OCI-LY1 (cell line): ENCODE data around the gene NOTCH2NLA.
"Not testable (repeated sequence)": the region's sequence is repeated elsewhere in the genome, so short reads cannot be mapped to it uniquely, and the experiment has no call there.

Experiments used
- H2AFZ ChIP-seq: fragments of 200-600 bp; sonication (generic), shearing (Covaris generic); 2 replicates; pipeline ENCODE4 v1.6.0; 2014; ENCODE audit warnings: antibody characterized with exemption, mild to moderate bottlenecking, low read length
- H3F3A ChIP-seq: fragments of 200-600 bp; sonication (generic), shearing (Covaris generic); 2 replicates; pipeline ENCODE4 v1.6.0; 2014; ENCODE audit warnings: mild to moderate bottlenecking, antibody characterized with exemption, low read length, moderate library complexity; ENCODE audit not compliant: insufficient read depth
- H3K27ac ChIP-seq: fragments of 200-600 bp; sonication (generic); 2 replicates; pipeline ENCODE4 v1.5.1; 2014; ENCODE audit warnings: low read length, mixed run types, mild to moderate bottlenecking, low read depth; ENCODE audit not compliant: poor library complexity, severe bottlenecking
- H3K27me3 ChIP-seq: fragments of 200-600 bp; sonication (generic); 2 replicates; pipeline ENCODE4 v1.6.0; 2014; ENCODE audit warnings: antibody characterized with exemption, mild to moderate bottlenecking, low read length, moderate library complexity; ENCODE audit not compliant: insufficient read depth
- H3K36me3 ChIP-seq: fragments of 200-600 bp; sonication (generic); 2 replicates; pipeline ENCODE4 v1.6.1; 2014; ENCODE audit warnings: mild to moderate bottlenecking, antibody characterized with exemption, low read length, moderate library complexity, mixed read lengths; ENCODE audit not compliant: insufficient read depth
- H3K4me1 ChIP-seq: fragments of 200-600 bp; sonication (generic); 2 replicates; pipeline ENCODE4 v1.5.1; 2014; ENCODE audit warnings: mild to moderate bottlenecking, low read length, moderate library complexity; ENCODE audit not compliant: insufficient read depth, severe bottlenecking
- H3K4me2 ChIP-seq: fragments of 200-600 bp; sonication (generic), shearing (Covaris generic); 2 replicates; pipeline ENCODE4 v1.6.1; 2014; ENCODE audit warnings: low read length
- H3K4me3 ChIP-seq: fragments of 200-600 bp; sonication (generic); 2 replicates; pipeline ENCODE4 v1.5.1; 2014; ENCODE audit warnings: low read length, low read depth, mild to moderate bottlenecking, mixed read lengths; ENCODE audit not compliant: poor library complexity, severe bottlenecking
- H3K79me2 ChIP-seq: fragments of 200-600 bp; shearing (Covaris generic); 2 replicates; pipeline ENCODE4 v1.6.1; 2016; ENCODE audit warnings: mixed run types, low read length, mixed read lengths; ENCODE audit not compliant: insufficient read depth
- H3K9ac ChIP-seq: fragments of 200-600 bp; sonication (generic), shearing (Covaris generic); 2 replicates; pipeline ENCODE4 v1.6.1; 2014; ENCODE audit warnings: mild to moderate bottlenecking, low read length, mixed read lengths
- H3K9me2 ChIP-seq: fragments of 200-600 bp; sonication (generic), shearing (Covaris generic); 2 replicates; pipeline ENCODE4 v1.6.1; 2014; ENCODE audit warnings: low read depth, mild to moderate bottlenecking, low read length, mixed read lengths
- H3K9me3 ChIP-seq: fragments of 200-600 bp; shearing (Covaris generic); 2 replicates; pipeline ENCODE4 v1.6.1; 2014; ENCODE audit warnings: low read length, mixed read lengths
- H4K20me1 ChIP-seq: fragments of 200-600 bp; sonication (generic), shearing (Covaris generic); 2 replicates; pipeline ENCODE4 v1.6.0; 2016; ENCODE audit warnings: mild to moderate bottlenecking, low read length; ENCODE audit not compliant: insufficient read depth

NOTCH2NLA gene

DNA sequence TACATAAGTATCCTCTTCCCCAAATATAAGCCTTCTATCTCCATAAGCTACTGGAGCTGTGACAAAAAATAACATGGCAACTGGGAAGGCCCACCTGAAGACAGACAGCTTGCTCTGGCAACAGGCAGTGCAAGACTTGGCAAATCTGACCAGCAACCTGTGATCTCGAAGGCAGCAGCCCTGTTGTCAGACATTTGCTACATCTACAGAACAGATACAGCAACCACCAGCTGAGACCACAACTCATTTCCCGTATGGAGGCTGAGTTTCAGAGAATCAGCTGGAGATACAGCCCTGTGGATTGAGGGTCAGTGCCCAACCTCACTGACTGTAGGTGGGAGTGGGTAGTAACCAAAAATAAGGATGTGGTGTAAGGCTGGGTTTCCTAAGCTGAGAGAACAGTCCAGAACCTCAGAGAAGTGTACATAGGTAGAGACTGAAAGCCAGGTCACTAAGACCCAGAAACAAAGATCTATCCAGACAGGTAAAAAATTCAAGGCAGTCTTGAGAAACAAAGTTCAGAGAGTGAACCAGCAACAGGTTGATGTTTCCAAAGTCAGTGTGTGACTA, 37.4 kb upstream of the NOTCH2NLA start:
- not testable (repeated sequence) for H3K9me3 ChIP-seq, H3K4me2 ChIP-seq, H3F3A ChIP-seq, H3K4me1 ChIP-seq, H3K9me2 ChIP-seq, H3K9ac ChIP-seq, H3K4me3 ChIP-seq, H3K79me2 ChIP-seq, H4K20me1 ChIP-seq, H3K36me3 ChIP-seq, H2AFZ ChIP-seq, H3K27me3 ChIP-seq, H3K27ac ChIP-seq

DNA sequence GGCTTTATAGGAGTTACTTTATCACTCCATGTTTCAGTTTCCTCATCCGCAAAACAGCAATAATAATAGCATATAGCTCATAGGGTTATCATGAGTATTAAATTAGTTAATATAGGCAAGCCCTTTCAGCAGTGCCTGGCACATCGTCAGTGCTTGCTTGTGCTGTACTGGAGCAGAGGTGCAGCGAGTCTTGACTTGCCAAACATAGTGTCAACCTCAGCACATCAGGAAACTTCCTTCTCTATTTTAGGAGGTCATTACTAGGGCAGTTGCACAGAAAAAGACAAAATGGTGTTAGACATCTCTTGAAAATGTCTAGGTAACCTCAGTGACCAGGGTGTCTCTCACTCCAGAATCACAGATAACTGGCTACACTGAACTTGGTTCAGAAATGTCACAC, 35.9 kb upstream of the NOTCH2NLA start:
- H3K36me3 ChIP-seq, H3K4me1 ChIP-seq, H3K79me2 ChIP-seq, H3K9ac ChIP-seq, H3K27me3 ChIP-seq, H3F3A ChIP-seq, H3K4me2 ChIP-seq, H2AFZ ChIP-seq, H3K9me3 ChIP-seq, H4K20me1 ChIP-seq, H3K9me2 ChIP-seq, H3K4me3 ChIP-seq, H3K27ac ChIP-seq: not testable (repeated sequence)

DNA sequence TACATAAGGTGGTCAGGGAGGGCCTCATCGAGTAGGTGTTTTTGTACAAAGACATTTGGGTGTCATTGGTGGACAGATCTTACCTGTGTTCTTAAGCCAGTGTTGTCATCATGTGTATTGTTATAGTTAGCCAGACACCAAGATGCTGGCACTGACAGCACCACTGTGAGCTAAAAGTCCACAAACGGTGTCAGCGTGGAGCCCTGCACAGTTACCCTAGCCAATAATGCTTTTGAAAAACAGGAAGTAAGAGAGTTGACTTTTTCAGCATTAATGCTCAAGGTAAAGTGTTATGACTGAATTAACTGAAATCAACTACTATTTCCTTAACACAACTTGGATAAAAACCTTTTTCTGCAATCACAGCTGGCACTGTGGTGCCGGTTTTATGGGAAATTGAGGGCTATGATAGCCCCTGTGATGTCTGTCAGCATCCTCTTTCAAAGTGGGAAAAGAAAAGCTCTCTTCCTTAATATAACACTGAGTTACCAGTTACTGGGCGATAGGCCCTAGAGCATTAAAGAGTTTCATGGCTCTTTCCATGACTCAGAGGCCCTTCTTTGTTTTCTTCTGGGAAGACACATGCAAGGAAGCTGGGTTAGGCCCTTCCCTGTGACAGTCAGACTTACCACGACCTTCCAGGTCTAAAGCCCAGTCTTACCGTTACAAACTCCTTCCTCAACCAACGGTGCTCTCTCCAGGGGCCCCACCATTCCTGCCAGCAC, 31.3 kb upstream of the NOTCH2NLA start:
- H3K4me3 ChIP-seq, H4K20me1 ChIP-seq, H3K36me3 ChIP-seq, H3K9ac ChIP-seq, H3K4me1 ChIP-seq, H3K4me2 ChIP-seq, H3K9me3 ChIP-seq, H2AFZ ChIP-seq, H3K9me2 ChIP-seq, H3K27ac ChIP-seq, H3K79me2 ChIP-seq, H3F3A ChIP-seq, H3K27me3 ChIP-seq: not testable (repeated sequence)

DNA sequence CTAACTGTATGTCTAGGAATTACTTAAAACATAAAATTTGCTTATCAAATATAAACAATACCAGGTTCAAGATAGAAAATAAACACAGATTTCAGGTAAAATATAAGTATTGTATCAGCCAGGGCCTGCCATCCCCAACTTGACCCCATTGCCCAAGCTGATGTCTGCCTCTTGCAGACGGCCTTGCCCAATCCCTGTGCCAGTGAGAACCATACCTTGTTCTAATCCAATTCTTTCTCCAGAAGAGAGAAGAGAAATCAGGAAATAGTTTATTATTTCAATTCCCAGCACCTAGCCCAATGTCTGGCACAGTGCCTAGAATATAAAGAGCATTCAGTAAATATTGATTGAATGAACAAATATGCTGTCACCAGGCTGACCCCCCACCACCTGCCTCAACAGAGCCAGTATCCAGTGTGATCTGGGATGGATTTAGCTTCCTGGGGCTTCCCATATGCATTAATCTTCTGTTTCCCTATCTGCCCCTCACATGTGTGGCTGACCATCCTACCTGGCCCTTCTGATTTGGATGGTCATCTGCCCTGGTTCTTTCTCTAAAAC, 29.3 kb upstream of the NOTCH2NLA start:
- not testable (repeated sequence) for H2AFZ ChIP-seq

DNA sequence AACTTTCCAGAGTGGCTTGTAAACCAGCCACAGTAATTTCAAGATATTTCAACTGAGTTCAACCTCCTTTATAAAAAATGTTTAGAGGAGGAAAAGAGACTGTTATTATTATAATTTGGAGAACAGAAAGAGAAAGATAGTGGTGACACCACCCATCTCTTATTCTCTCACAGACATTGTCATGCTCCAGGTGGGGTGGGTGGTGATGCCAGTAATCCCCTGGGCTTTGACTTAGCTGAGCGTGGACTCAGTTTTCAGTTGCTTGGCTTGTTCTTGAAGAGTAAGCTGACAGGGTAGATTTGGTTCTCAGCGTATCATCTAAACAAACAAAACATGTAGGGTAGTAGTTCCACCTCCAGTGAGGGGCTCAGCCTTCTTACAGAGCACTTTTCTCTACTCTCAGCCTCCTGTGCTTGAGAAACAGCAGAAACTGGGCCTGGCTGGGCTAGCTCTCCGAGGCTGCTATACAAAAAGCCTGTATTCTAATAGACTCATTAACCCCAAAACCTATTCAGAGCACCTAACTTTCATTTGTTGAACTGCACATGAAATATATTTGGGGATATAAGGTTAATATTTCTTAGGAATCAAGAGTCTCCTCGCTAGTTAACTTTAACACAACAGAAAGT, 25.9 kb upstream of the NOTCH2NLA start:
- not testable (repeated sequence) for H3K9me2 ChIP-seq, H3K4me3 ChIP-seq, H3K4me1 ChIP-seq, H3K36me3 ChIP-seq, H3K4me2 ChIP-seq, H2AFZ ChIP-seq, H3F3A ChIP-seq, H4K20me1 ChIP-seq, H3K27ac ChIP-seq, H3K9me3 ChIP-seq, H3K27me3 ChIP-seq, H3K79me2 ChIP-seq, H3K9ac ChIP-seq

More for the DNA sequence above, 29.3 kb upstream of the NOTCH2NLA start:
- not testable (repeated sequence) for H3K4me2 ChIP-seq, H3K36me3 ChIP-seq, H3K9me2 ChIP-seq, H3K27me3 ChIP-seq, H3K27ac ChIP-seq, H4K20me1 ChIP-seq, H3K4me1 ChIP-seq, H3F3A ChIP-seq, H3K9me3 ChIP-seq, H3K79me2 ChIP-seq, H3K4me3 ChIP-seq, H3K9ac ChIP-seq

DNA sequence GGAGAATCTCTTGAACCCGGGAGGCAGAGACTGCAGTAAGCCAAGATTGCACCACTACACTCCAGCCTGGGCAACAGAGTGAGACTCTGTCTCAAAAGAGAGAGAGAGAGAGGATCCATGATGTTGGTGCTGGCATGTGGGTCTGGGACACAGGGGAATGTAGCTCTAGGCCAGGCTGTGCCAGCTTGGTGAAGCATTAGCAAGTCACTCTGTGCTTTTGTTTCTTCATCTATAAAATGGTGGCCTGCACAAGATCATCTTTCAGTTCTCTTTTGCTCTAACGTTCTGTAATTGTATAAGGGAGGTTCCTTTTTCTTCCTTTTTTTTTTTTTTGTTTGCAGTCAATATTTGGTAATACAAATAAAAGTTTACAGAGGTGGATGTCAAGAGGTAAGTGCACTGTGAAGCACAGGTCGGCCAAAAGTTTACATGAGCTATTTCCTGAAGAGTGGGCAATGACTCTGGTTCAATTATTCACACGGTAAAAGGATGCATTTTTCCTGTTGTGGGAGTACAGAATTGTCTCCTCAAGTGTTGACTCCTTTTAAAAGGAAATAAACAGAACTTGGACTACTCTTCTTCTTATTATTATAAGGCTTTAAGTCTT, 24.5 kb upstream of the NOTCH2NLA start:
- not testable (repeated sequence) for H4K20me1 ChIP-seq, H3K9me3 ChIP-seq, H3F3A ChIP-seq, H3K4me1 ChIP-seq, H3K4me3 ChIP-seq, H3K36me3 ChIP-seq, H3K27me3 ChIP-seq, H2AFZ ChIP-seq, H3K9me2 ChIP-seq, H3K4me2 ChIP-seq, H3K27ac ChIP-seq, H3K79me2 ChIP-seq, H3K9ac ChIP-seq

DNA sequence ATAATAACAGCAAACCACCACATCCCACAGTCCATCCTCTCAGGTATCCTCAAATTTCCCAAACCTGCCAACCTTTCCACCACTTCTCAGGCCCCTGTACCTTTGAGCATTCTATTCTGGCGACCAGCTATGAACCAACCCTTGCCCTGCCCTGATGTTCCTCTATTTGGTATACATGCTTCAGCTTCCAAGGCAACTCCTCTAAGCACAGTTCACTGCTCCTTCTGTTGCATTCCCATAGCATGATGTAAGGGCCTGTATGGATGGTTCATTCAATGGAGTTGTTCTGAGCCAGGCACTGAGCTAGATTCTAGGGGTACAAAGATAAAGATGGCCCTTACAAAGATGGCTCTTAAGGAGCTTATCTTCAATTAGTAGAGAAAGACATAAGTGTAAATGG, 22.7 kb upstream of the NOTCH2NLA start:
- not testable (repeated sequence) for H3K9me3 ChIP-seq, H3F3A ChIP-seq, H3K79me2 ChIP-seq, H4K20me1 ChIP-seq, H3K4me1 ChIP-seq, H3K4me3 ChIP-seq, H3K9me2 ChIP-seq, H3K36me3 ChIP-seq, H2AFZ ChIP-seq, H3K4me2 ChIP-seq, H3K27me3 ChIP-seq, H3K9ac ChIP-seq, H3K27ac ChIP-seq
